Cerebellar cortex (tissue), 1 donor: ENCODE data around the gene CASP10.

Experiments
- DNase-seq: peaks from one replicate; pipeline ENCODE4 v3.0.0-alpha.2; 2015; ENCODE audit warnings: low spot score

CASP10 gene

GRCh38 chr2:201260302-201260800, 77.4 kb downstream of the CASP10 start, which contains the start of gene CASP8:
TSS of gene CASP8 (plus strand) at chr2:201260536. CDS start at chr2:201266487, 5,951 bp downstream.
- no peak for DNase-seq

GRCh38 chr2:201261471-201261870, 78.5 kb downstream of the CASP10 start:
- DNase-seq: no peak

GRCh38 chr2:201261906-201262305, 79.0 kb downstream of the CASP10 start:
- DNase-seq: no peak

- DNase-seq: no peak
Measured at GRCh38 chr2:201262718-201263117, 79.8 kb downstream of the CASP10 start.

- DNase-seq: no peak
Measured at GRCh38 chr2:201263779-201264178, 80.8 kb downstream of the CASP10 start.

GRCh38 chr2:201264472-201265173, 81.7 kb downstream of the CASP10 start:
- no peak for DNase-seq

- DNase-seq: no peak
Measured at GRCh38 chr2:201266629-201267028, 83.7 kb downstream of the CASP10 start.

GRCh38 chr2:201267278-201268030, 84.5 kb downstream of the CASP10 start:
- DNase-seq: no peak

GRCh38 chr2:201269764-201270163, 86.8 kb downstream of the CASP10 start:
- no peak for DNase-seq

- DNase-seq: no peak
Measured at GRCh38 chr2:201270293-201271001, 87.5 kb downstream of the CASP10 start.

GRCh38 chr2:201271917-201272316, 89.0 kb downstream of the CASP10 start:
- DNase-seq: no peak

GRCh38 chr2:201273330-201273983, 90.5 kb downstream of the CASP10 start:
- no peak for DNase-seq

GRCh38 chr2:201275069-201275468, 92.1 kb downstream of the CASP10 start:
- no peak for DNase-seq

- DNase-seq: no peak
Measured at GRCh38 chr2:201275990-201276389, 93.0 kb downstream of the CASP10 start.

- DNase-seq: no peak
Measured at GRCh38 chr2:201276511-201276910, 93.6 kb downstream of the CASP10 start.
